Panc1 (cell line): ENCODE measurements around the gene CCDC85C.

Experiments used
- CTCF ChIP-seq: fragments of 450-650 bp; IDR thresholded peaks from 2 replicates; pipeline ENCODE4 v1.5.1; 2017; ENCODE audit warnings: mild to moderate bottlenecking
- POLR2AphosphoS5 ChIP-seq: IDR thresholded peaks from 2 replicates; pipeline ENCODE4 v1.6.1; 2012; ENCODE audit warnings: mild to moderate bottlenecking, low read depth, low read length, moderate library complexity

- TF ChIP-seq CTCF (no peak), POLR2AphosphoS5 (no peak)
Measured at GRCh38 chr14:99566009-99566389, 38.0 kb downstream of the CCDC85C start.
